Astrocyte (in vitro differentiated cells and primary cell): ENCODE data around the gene PGS1. TPM values are rescaled to one million over a fixed set of nuclear protein-coding genes. Genes with fewer than 3 reads are reported as not detected.

Experiments used
- DNase-seq: peaks from one replicate; pipeline ENCODE4 v3.0.0-alpha.2; 2010; ENCODE audit warnings: low read depth
- FAIRE-seq: peaks from 2 replicates; lab custom pipeline; 2011; peaks lifted over from hg19 to GRCh38; lab: Jason Lieb, UNC
- H2AFZ ChIP-seq: 2 replicates; pipeline ENCODE4 v1.6.0; 2012; ENCODE audit warnings: low read depth, low read length, inconsistent platforms
- H3K27ac ChIP-seq: 2 replicates; pipeline ENCODE4 v1.5.1; 2011; ENCODE audit warnings: low read depth, low read length, inconsistent platforms
- H3K27me3 ChIP-seq: 2 replicates; pipeline ENCODE4 v1.6.0; 2011; ENCODE audit warnings: low read length, inconsistent platforms; ENCODE audit not compliant: insufficient read depth
- H3K36me3 ChIP-seq: 2 replicates; pipeline ENCODE4 v1.5.1; 2011; ENCODE audit warnings: low read length, inconsistent platforms; ENCODE audit not compliant: insufficient read depth
- H3K4me1 ChIP-seq: 2 replicates; pipeline ENCODE4 v1.5.1; 2011; ENCODE audit warnings: low read length, inconsistent platforms; ENCODE audit not compliant: insufficient read depth
- H3K4me2 ChIP-seq: 2 replicates; pipeline ENCODE4 v1.6.0; 2012; ENCODE audit warnings: low read length, inconsistent platforms
- H3K4me3 ChIP-seq: 2 replicates; pipeline ENCODE4 v1.5.1; 2011; ENCODE audit warnings: low read depth, mild to moderate bottlenecking, low read length, inconsistent platforms; ENCODE audit not compliant: insufficient read depth
- H3K79me2 ChIP-seq: 2 replicates; pipeline ENCODE4 v1.6.0; 2012; ENCODE audit warnings: mild to moderate bottlenecking, low read length, inconsistent platforms; ENCODE audit not compliant: insufficient read depth
- H3K9ac ChIP-seq: 2 replicates; pipeline ENCODE4 v1.6.0; 2012; ENCODE audit warnings: mild to moderate bottlenecking, low read length, inconsistent platforms
- H3K9me3 ChIP-seq: 2 replicates; pipeline ENCODE4 v1.5.1; 2012; ENCODE audit warnings: low read depth, mild to moderate bottlenecking, low read length, inconsistent platforms; ENCODE audit not compliant: insufficient read depth
- H4K20me1 ChIP-seq: 2 replicates; pipeline ENCODE4 v1.6.0; 2012; ENCODE audit warnings: low read length, inconsistent platforms; ENCODE audit not compliant: insufficient read depth
- H3K27ac Mint-ChIP-seq: one replicate; pipeline ENCODE4 v1.8.0; 2021; ENCODE audit warnings: mild to moderate bottlenecking, mixed read lengths; ENCODE audit not compliant: unreplicated experiment
- H3K27me3 Mint-ChIP-seq: one replicate; pipeline ENCODE4 v1.8.0; 2021; ENCODE audit warnings: low read depth, mixed read lengths; ENCODE audit not compliant: unreplicated experiment
- H3K36me3 Mint-ChIP-seq: one replicate; pipeline ENCODE4 v1.8.0; 2021; ENCODE audit warnings: low read depth, mixed read lengths; ENCODE audit not compliant: unreplicated experiment
- H3K4me1 Mint-ChIP-seq: one replicate; pipeline ENCODE4 v1.8.0; 2021; ENCODE audit warnings: low read depth, mixed read lengths; ENCODE audit not compliant: unreplicated experiment
- H3K4me3 Mint-ChIP-seq: one replicate; pipeline ENCODE4 v1.8.0; 2021; ENCODE audit warnings: mild to moderate bottlenecking, moderate library complexity, mixed read lengths; ENCODE audit not compliant: unreplicated experiment
- H3K9me3 Mint-ChIP-seq: one replicate; pipeline ENCODE4 v1.8.0; 2021; ENCODE audit warnings: mild to moderate bottlenecking, mixed read lengths; ENCODE audit not compliant: unreplicated experiment
- CTCF ChIP-seq: IDR thresholded peaks from 2 replicates; pipeline ENCODE4 v1.5.1; 2011; ENCODE audit warnings: low read depth, mild to moderate bottlenecking, inconsistent platforms, low read length, moderate library complexity; ENCODE audit not compliant: insufficient read depth
- EZH2 ChIP-seq: IDR thresholded peaks from 2 replicates; pipeline ENCODE4 v1.6.1; 2012; ENCODE audit warnings: mild to moderate bottlenecking, low read length, inconsistent platforms; ENCODE audit not compliant: insufficient read depth
- total RNA-seq: library from RNA; stranded (reverse); gene quantifications from 2 replicates; pipeline ENCODE4 v1.2.1, GENCODE V29; 2021

PGS1 gene
- total RNA-seq, 1 donor from 2014 or later: 32.0 TPM

- no peak for TF ChIP-seq EZH2
- TF ChIP-seq CTCF: peak; percentile 25
- H3K9me3 Mint-ChIP-seq: no peaks in the 10 kb centered on the region
- H3K27me3 ChIP-seq: no peaks in the 10 kb centered on the region
- H3K36me3 ChIP-seq: peaks cover 5% of the 10 kb centered on the region
- H3K4me1 Mint-ChIP-seq: peaks cover 64% of the 10 kb centered on the region
- H3K27me3 Mint-ChIP-seq: no peaks in the 10 kb centered on the region
- peak overlapping the region; percentile 73 for H3K4me2 ChIP-seq
- peaks cover 13% of the 10 kb centered on the region for H3K36me3 Mint-ChIP-seq
- peak overlapping the region; percentile 59 for H3K9ac ChIP-seq
- DNase-seq: peak; percentile 99
- H3K27ac Mint-ChIP-seq: peak overlapping the region; percentile 95
- peaks cover 95% of the 10 kb centered on the region for H3K79me2 ChIP-seq
- H4K20me1 ChIP-seq: peaks cover 64% of the 10 kb centered on the region
- no peak overlapping the region for H3K4me3 ChIP-seq
- peak overlapping the region; percentile 81 for H3K27ac ChIP-seq
- H3K4me1 ChIP-seq: peaks cover 56% of the 10 kb centered on the region
- peak overlapping the region; percentile 67 for H3K4me3 Mint-ChIP-seq
- no peaks in the 10 kb centered on the region for H3K9me3 ChIP-seq
- no peak overlapping the region for H2AFZ ChIP-seq
- FAIRE-seq: peak; percentile 68
Observed at GRCh38 chr17:78390241-78391050, 12.0 kb downstream of the PGS1 start.

- Histone ChIP-seq H3K4me1 (peaks cover 50% of the 10 kb centered on the region), H3K9ac (peak overlapping the region; percentile 68), H3K4me3 (no peak overlapping the region), H3K27ac (peak overlapping the region; percentile 81), H3K79me2 (peaks cover 95% of the 10 kb centered on the region), H3K4me2 (peak overlapping the region; percentile 73), H2AFZ (no peak overlapping the region), H4K20me1 (peaks cover 64% of the 10 kb centered on the region), H3K36me3 (peaks cover 5% of the 10 kb centered on the region), H3K27me3 (no peaks in the 10 kb centered on the region), H3K9me3 (no peaks in the 10 kb centered on the region)
- Mint-ChIP-seq H3K27ac (peak overlapping the region; percentile 95), H3K36me3 (peaks cover 15% of the 10 kb centered on the region), H3K9me3 (no peaks in the 10 kb centered on the region), H3K4me3 (peak overlapping the region; percentile 50), H3K4me1 (peaks cover 60% of the 10 kb centered on the region), H3K27me3 (no peaks in the 10 kb centered on the region)
- DNase-seq: no peak
- TF ChIP-seq CTCF (no peak), EZH2 (no peak)
- FAIRE-seq: no peak
Observed at GRCh38 chr17:78391051-78391431, 12.6 kb downstream of the PGS1 start.

- Histone ChIP-seq H3K4me1 (peaks cover 42% of the 10 kb centered on the region), H2AFZ (no peak overlapping the region), H3K36me3 (peaks cover 5% of the 10 kb centered on the region), H3K4me3 (no peak overlapping the region), H4K20me1 (peaks cover 62% of the 10 kb centered on the region), H3K9me3 (no peaks in the 10 kb centered on the region), H3K27ac (peak overlapping the region; percentile 81), H3K9ac (peak overlapping the region; percentile 68), H3K4me2 (peak overlapping the region; percentile 73), H3K27me3 (no peaks in the 10 kb centered on the region), H3K79me2 (peaks cover 95% of the 10 kb centered on the region)
- no peak overlapping the region for H3K4me3 Mint-ChIP-seq
- TF ChIP-seq EZH2 (no peak), CTCF (no peak)
- FAIRE-seq (peak; percentile 9), DNase-seq (peak; percentile 81)
- H3K9me3 Mint-ChIP-seq: no peaks in the 10 kb centered on the region
- H3K36me3 Mint-ChIP-seq: peaks cover 13% of the 10 kb centered on the region
- H3K4me1 Mint-ChIP-seq: peaks cover 52% of the 10 kb centered on the region
- H3K27ac Mint-ChIP-seq: peak overlapping the region; percentile 95
- H3K27me3 Mint-ChIP-seq: no peaks in the 10 kb centered on the region
Observed at GRCh38 chr17:78391843-78392242, 13.4 kb downstream of the PGS1 start.
